GM12865 (cell line): ENCODE results near the gene NCS1.

Source experiments
- DNase-seq: peaks from one replicate; pipeline ENCODE4 v3.0.0; 2010; ENCODE audit warnings: low read depth
- H3K4me3 ChIP-seq: 2 replicates; pipeline ENCODE4 v1.5.1; 2011; ENCODE audit warnings: mild to moderate bottlenecking, low read depth, low read length, control low read depth
- TF ChIP-seq, protein P1 (sequence below): IDR thresholded peaks from 2 replicates; pipeline ENCODE4 v1.5.1; 2011; ENCODE audit warnings: low read length, control low read depth, low read depth, inconsistent platforms; ENCODE audit not compliant: insufficient read depth; ENCODE audit errors: missing control alignments

NCS1 gene

GRCh38 chr9:130227833-130228232 is 55.6 kb downstream of the NCS1 start:
- no peak overlapping the region for H3K4me3 ChIP-seq
- TF ChIP-seq, protein P1, sequence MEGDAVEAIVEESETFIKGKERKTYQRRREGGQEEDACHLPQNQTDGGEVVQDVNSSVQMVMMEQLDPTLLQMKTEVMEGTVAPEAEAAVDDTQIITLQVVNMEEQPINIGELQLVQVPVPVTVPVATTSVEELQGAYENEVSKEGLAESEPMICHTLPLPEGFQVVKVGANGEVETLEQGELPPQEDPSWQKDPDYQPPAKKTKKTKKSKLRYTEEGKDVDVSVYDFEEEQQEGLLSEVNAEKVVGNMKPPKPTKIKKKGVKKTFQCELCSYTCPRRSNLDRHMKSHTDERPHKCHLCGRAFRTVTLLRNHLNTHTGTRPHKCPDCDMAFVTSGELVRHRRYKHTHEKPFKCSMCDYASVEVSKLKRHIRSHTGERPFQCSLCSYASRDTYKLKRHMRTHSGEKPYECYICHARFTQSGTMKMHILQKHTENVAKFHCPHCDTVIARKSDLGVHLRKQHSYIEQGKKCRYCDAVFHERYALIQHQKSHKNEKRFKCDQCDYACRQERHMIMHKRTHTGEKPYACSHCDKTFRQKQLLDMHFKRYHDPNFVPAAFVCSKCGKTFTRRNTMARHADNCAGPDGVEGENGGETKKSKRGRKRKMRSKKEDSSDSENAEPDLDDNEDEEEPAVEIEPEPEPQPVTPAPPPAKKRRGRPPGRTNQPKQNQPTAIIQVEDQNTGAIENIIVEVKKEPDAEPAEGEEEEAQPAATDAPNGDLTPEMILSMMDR: no peak
- DNase-seq: no peak

- TF ChIP-seq, protein P1: no peak
- no peak for DNase-seq
- no peak overlapping the region for H3K4me3 ChIP-seq
These were observed 57.6 kb downstream of the NCS1 start for GRCh38 chr9:130229759-130230158.

GRCh38 chr9:130230631-130231030 is 58.4 kb downstream of the NCS1 start:
- H3K4me3 ChIP-seq: no peak overlapping the region

DNA sequence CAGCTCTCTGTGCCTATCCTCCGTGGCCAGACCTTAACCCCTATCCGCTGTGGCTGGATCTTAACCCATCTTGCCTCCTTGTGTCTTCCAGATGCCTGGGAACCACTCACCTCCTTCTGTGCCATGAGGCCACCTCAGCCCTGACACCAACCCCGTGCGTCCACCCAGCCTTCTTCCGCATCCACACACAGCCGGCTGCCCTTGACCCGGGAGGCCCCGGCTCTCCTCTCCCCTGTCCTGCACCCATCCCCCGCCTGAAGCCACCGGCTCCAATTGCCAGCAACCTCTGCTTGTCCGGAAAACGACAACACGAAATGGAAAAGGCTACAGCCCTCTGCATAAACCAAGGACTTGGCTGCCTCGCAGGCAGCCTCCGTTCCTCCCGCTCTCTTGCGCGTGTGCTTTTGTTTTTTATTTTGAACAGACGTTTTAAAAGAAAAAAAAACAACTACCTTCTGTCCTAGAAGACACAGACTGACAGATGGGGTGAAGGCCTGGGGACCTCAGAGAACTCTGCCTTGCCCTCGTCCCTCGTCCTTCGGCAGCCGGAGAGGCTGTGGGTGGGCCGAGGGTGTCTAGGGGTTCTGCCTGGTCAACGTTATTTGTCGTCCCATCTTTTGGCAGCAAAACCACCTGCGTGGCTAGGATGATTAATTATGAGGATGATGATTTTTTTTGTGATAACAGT is 60.8 kb downstream of the NCS1 start:
- H3K4me3 ChIP-seq: no peak overlapping the region
- TF ChIP-seq, protein P1: no peak
- no peak for DNase-seq

More at GRCh38 chr9:130230631-130231030, 58.4 kb downstream of the NCS1 start:
- no peak for DNase-seq
- TF ChIP-seq, protein P1: no peak

DNA sequence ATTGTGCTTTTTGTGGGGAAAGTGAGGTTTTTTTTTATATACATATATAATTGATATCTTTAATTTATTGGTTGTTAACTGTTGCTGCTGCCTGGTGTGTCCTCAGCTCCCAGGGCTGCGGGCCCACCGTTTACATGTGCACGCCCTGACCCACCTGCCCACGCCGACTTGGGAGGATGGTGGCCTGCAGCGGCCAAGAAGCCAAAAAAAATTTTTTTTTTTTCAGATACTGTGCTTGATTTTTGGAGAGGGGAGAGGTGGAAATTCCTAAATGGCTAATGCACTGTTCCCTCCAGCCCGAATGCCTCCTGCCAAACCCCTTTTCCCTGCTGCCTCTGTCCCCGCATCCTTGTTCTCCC is 61.4 kb downstream of the NCS1 start:
- TF ChIP-seq, protein P1: no peak

GRCh38 chr9:130234340-130235260 is 62.4 kb downstream of the NCS1 start:
- DNase-seq: no peak
- H3K4me3 ChIP-seq: no peak overlapping the region
- TF ChIP-seq, protein P1: no peak

More for the DNA sequence above, 61.4 kb downstream of the NCS1 start:
- no peak for DNase-seq
- no peak overlapping the region for H3K4me3 ChIP-seq
